Measurements from ENCODE around the gene CRYM. TPM values are rescaled to one million over a fixed set of nuclear protein-coding genes. Genes with fewer than 3 reads are reported as not detected.

CRYM gene
- total and polyA plus RNA-seq, 10 of the 15 experiments (the other 5 are each of a cell fraction or from before 2014, with no cell fraction given), result 0.30 to 6.1 (median 3.9) TPM

- TF ChIP-seq ATF3 (IDR thresholded peaks at IDR 0.05; ENCODE audit: borderline replicate concordance, extremely low read depth, low read depth, low read length) (no peak), CREB1 (IDR thresholded peaks at IDR 0.05; ENCODE audit: low read depth) (no peak), BCLAF1 (IDR thresholded peaks at IDR 0.05) (no peak)
Observed at GRCh38 chr16:21253470-21253869, 24.6 kb downstream of the CRYM start (continued).

- intact Hi-C loops (cut with micrococcal nuclease; ENCODE audit: unreplicated experiment) (no loop called here), in situ Hi-C loops (cut with MboI) (no loop called here)
- no peak overlapping the region for H3K4me3 ChIP-seq
- no peaks in the 10 kb centered on the region for H3K4me1 ChIP-seq (ENCODE audit: control insufficient read depth, insufficient read depth, low read length)
- H3K27ac ChIP-seq (ENCODE audit: control insufficient read depth, insufficient read depth), result no peak overlapping the region
- H2AFZ ChIP-seq (ENCODE audit: control insufficient read depth, low read depth, low read length), result no peak overlapping the region
- no peak overlapping the region for H3K4me2 ChIP-seq (ENCODE audit: control insufficient read depth, insufficient read depth)
- SMC1A ChIA-PET (ENCODE audit: uncharacterized antibody, unreplicated experiment), result no interaction called here
- no peaks in the 10 kb centered on the region for H3K79me2 ChIP-seq (ENCODE audit: control insufficient read depth, insufficient read depth, low read length)
- no peaks in the 10 kb centered on the region for H4K20me1 ChIP-seq (ENCODE audit: control insufficient read depth, insufficient read depth)
- 7% methylated on average over 15 of the region's 15 CpGs for WGBS (ENCODE audit: insufficient coverage, insufficient replicate concordance, low lambda C conversion rate, missing lambda C conversion rate)
- peaks cover 0 to 3% of the 10 kb centered on the region in 2 experiments; a peak in 2 of 4 replicates for H3K27me3 ChIP-seq (replicated peaks in 1 of 2; ENCODE audit: control insufficient read depth in 2 of 2, insufficient read depth in 2 of 2, low read length in 1 of 2)
- H3K36me3 ChIP-seq (ENCODE audit: control insufficient read depth in 2 of 2, insufficient read depth in 2 of 2, low read length in 1 of 2), result no peaks in the 10 kb centered on the region
- POLR2A ChIA-PET, result no interaction called here
- DNase-seq (ENCODE audit: low read depth, low spot score), result no peak
- no peak overlapping the region for H3K9ac ChIP-seq (ENCODE audit: control insufficient read depth, insufficient read depth, low read length)
- no TSS peak for BruUV-seq (replicated peaks)
- RAD21 ChIA-PET (ENCODE audit: unreplicated experiment), result no interaction called here
- no peak for FAIRE-seq
- ATAC-seq, result no peak
- H3K9me3 ChIP-seq (replicated peaks; ENCODE audit: control insufficient read depth, insufficient read depth, low read length), result no peaks in the 10 kb centered on the region
- CTCF ChIA-PET, result interaction anchor here (1.1 kb wide), 1 partner anchor 50 kb away, joined by 5 read pairs; no protein-coding TSS in a partner anchor
- TF ChIP-seq ZNF592 (IDR thresholded peaks at IDR 0.05), result no peak
- no peak for TF ChIP-seq CTCF (IDR thresholded peaks at IDR 0.05 in 2 of 3, conservative IDR thresholded peaks at IDR 0.05 in 1 of 3; ENCODE audit: control insufficient read depth in 2 of 3, extremely low read depth in 1 of 3, insufficient read depth in 1 of 3, low read depth in 3 of 3, low read length in 3 of 3)
- TF ChIP-seq HDAC2 (IDR thresholded peaks at IDR 0.05), result no peak
- no peak for TF ChIP-seq BMI1 (IDR thresholded peaks at IDR 0.05; ENCODE audit: borderline replicate concordance)
- no peak for TF ChIP-seq HDGF (IDR thresholded peaks at IDR 0.05)
- TF ChIP-seq ATF2 (IDR thresholded peaks at IDR 0.05; ENCODE audit: low read length), result no peak
- no peak for TF ChIP-seq RB1 (IDR thresholded peaks at IDR 0.05; ENCODE audit: borderline replicate concordance)
Observed at GRCh38 chr16:21250072-21250923, 27.8 kb downstream of the CRYM start.
